ENCODE data around the gene GOLGA6L10.
"Not testable (repeated sequence)": the region's sequence is repeated elsewhere in the genome, so short reads cannot be mapped to it uniquely, and the experiment has no call there.

Gene GOLGA6L10

GRCh38 chr15:82326896-82327295 lies 22.4 kb downstream of the GOLGA6L10 start:
- in situ Hi-C loops (cut with HindIII; ENCODE audit: low pct_ligation_motif_present, low pct_unique_long_range_greater_than_20kb, low sequenced_read_pairs); DNase-seq: not testable (repeated sequence)

DNA sequence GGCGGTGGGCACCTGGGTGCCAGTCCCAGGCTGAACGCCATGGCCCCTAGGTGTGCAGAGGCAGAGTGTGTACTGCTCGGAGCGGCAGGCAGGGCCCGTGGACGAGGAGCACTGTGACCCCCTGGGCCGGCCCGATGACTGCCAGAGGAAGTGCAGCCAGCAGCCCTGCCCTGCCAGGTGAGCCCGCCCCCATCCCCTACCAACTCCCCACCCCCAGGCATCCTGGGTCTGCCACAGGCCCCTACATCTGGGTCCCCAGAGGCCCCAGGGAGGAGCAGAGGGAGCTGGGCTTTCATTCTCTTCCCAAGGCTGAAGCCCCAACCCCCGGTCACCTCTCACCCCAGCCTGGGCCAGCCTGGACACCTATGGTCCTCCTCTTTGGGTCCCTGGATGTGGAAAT lies 23.6 kb downstream of the GOLGA6L10 start:
- DNase-seq; in situ Hi-C loops (cut with HindIII; ENCODE audit: low pct_ligation_motif_present, low pct_unique_long_range_greater_than_20kb, low sequenced_read_pairs): not testable (repeated sequence)

- DNase-seq; in situ Hi-C loops (cut with HindIII; ENCODE audit: low pct_ligation_motif_present, low pct_unique_long_range_greater_than_20kb, low sequenced_read_pairs): not testable (repeated sequence)
Observed at GRCh38 chr15:82324831-82325230, 24.4 kb downstream of the GOLGA6L10 start.

DNA sequence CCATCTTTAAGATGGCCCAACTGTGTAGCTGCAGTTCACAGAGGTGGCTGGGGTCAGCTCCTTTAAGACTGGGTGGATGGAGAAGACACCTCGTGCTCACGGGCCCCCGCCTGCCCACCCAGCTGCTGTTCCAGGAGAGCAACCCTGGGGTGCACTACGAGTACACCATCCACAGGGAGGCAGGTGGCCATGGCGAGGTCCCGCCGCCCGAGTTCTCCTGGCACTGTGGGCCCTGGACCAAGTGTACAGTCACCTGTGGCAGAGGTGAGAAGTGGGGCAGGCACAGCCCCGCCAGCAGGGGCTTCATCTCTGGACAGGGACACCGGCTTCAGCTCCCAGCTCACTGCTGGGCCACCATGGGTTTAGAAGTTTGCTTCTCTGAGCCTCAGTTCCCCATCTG lies 26.8 kb downstream of the GOLGA6L10 start:
- in situ Hi-C loops (cut with HindIII; ENCODE audit: low pct_ligation_motif_present, low pct_unique_long_range_greater_than_20kb, low sequenced_read_pairs); DNase-seq: not testable (repeated sequence)

- in situ Hi-C loops (cut with HindIII; ENCODE audit: low pct_ligation_motif_present, low pct_unique_long_range_greater_than_20kb, low sequenced_read_pairs); DNase-seq: not testable (repeated sequence)
Observed at GRCh38 chr15:82320861-82321260, 28.4 kb downstream of the GOLGA6L10 start.

- DNase-seq; in situ Hi-C loops (cut with HindIII; ENCODE audit: low pct_ligation_motif_present, low pct_unique_long_range_greater_than_20kb, low sequenced_read_pairs): not testable (repeated sequence)
Observed at GRCh38 chr15:82319522-82320278, 29.6 kb downstream of the GOLGA6L10 start.

GRCh38 chr15:82318281-82318680 lies 31.0 kb downstream of the GOLGA6L10 start:
- in situ Hi-C loops (cut with HindIII; ENCODE audit: low pct_ligation_motif_present, low pct_unique_long_range_greater_than_20kb, low sequenced_read_pairs); DNase-seq: not testable (repeated sequence)

- in situ Hi-C loops (cut with HindIII; ENCODE audit: low pct_ligation_motif_present, low pct_unique_long_range_greater_than_20kb, low sequenced_read_pairs); DNase-seq: not testable (repeated sequence)
Observed at GRCh38 chr15:82317516-82317915, 31.8 kb downstream of the GOLGA6L10 start.

DNA sequence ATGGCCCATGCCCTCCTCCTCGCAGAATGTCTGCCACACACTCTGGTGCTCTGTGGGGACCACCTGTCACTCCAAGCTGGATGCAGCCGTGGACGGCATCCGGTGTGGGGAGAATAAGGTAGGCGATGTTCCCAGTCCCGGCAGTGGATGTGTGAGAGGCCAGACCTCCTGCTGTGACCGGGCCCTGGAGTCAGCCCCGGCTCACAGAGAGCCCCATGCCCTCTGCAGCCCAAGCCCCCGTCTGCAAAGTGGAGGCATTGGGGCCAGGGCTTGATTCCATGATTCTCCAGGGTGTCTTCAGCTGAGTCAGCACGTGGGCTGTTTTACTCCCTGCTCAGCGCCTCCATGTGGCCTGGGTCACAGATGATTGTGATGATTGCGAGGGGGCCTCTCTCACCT lies 32.2 kb downstream of the GOLGA6L10 start:
- in situ Hi-C loops (cut with HindIII; ENCODE audit: low pct_ligation_motif_present, low pct_unique_long_range_greater_than_20kb, low sequenced_read_pairs) = no loop called here
- no peak for DNase-seq

DNA sequence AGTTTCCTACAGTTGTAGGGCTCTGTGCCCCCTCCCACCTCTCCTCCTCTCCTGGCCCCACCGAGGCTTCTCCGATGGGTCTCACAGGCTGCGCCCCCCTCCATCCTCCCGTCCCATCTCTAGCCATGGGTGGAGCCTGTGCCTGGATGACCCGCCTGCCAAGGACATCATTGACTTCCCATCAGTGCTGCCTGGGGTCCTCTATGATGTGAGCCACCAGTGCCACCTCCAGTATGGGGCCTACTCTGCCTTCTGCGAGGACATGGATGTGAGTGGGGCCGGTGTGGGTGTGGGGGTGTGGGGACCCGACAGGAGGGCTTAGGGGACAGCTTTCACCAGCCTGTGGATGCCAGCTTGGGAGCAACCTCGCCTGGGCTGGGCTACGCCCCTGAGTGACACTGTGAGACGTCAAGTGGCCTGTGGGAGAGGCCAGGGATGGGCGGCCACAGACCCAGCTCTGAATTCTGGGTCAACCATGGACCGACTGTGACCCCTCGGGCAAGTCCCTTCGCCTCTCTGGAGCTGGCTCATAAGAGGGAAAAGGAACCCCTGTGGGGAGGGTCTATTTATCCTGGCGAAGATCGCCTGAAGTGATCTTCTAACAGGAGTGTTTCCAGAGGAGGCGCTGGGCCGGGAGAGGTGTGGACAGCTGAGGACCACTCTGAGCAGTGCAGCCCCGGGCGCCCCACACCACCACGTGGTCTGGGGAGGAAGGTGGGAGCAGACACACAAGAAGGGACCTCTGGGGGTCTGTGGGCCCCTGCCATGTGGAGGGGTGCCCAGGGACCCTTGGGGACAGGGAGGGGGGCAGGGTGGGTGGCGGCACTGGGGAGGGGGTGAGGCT lies 32.8 kb downstream of the GOLGA6L10 start:
- DNase-seq; in situ Hi-C loops (cut with HindIII; ENCODE audit: low pct_ligation_motif_present, low pct_unique_long_range_greater_than_20kb, low sequenced_read_pairs): not testable (repeated sequence)

GRCh38 chr15:82315519-82316246 lies 33.6 kb downstream of the GOLGA6L10 start:
- no peak for DNase-seq
- in situ Hi-C loops (cut with HindIII; ENCODE audit: low pct_ligation_motif_present, low pct_unique_long_range_greater_than_20kb, low sequenced_read_pairs) = no loop called here

DNA sequence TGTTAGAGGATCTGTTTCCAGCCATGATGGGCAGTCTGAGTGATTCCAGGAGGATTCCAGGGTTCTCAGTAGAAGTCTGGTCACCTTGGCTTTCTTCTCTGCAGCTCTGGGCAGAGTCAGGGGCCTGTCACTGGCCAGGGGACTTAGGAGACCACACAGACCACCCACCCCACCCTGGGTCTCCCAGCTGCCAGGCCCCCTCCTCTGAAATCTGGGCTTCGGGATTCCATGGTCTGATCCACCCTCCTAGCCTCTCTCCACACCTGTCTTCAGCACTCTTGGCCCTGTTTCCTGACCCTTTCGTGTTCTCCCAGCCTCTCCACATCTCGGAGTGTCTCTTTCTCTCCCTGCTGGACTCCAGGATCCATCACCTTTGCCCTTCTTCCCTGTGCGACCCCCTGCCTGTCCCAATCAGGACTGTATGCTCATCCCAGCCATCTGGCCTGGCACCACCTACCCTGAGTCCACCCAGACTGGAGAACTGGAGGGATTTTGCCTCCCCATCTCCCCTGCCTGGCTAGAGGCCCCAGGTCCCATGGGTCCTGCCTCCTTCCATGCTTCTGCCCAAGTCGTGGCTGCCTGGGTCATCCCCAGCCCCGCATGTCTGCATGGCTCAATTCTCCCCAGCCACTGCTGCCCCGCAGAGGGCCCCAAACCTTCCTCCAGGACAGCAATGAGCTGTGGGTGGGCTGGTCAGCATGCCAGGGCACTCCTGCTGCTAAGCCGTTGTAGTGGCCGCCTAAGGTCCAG lies 34.3 kb downstream of the GOLGA6L10 start:
- no peak for DNase-seq
- in situ Hi-C loops (cut with HindIII; ENCODE audit: low pct_ligation_motif_present, low pct_unique_long_range_greater_than_20kb, low sequenced_read_pairs) = no loop called here

DNA sequence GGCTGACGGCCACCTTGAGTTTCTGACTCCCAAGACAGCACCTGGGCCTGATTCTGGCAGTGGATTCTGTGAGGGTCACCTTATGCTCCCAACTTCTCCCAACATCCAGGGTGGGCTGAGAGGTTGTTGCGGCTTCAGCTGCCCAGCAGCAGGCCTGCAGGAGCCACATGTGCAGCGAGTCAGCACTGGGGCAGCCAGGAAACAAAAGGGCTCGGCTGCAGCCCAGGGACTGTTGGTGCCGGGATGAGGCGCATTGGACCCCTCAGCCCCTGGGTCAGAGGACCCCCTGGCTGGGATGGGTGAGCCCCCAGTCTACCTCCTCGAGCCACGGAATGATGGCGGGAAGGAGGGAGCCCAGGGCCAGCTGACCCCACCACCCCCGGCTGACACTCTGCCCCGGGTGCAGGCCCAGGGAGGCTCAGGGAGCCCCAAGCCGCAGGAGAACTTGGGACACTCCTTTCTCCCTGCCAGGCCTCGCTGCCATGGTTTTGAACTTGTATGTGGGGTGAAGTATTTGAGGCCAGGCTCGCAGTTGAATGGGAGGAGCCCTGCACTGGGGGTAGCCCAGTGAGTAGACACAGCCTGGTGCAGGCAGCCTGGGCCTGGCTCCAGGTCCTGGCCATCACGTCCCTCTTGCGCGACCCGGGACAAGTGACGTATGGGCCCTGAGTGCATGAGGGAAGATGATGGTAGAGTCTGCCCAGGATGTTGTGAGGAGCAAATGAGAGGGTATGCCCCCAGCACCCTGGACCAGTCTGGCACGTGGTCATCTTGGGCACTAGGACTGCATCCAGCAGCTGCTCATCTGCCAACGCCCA lies 35.1 kb downstream of the GOLGA6L10 start:
- DNase-seq; in situ Hi-C loops (cut with HindIII; ENCODE audit: low pct_ligation_motif_present, low pct_unique_long_range_greater_than_20kb, low sequenced_read_pairs): not testable (repeated sequence)

GRCh38 chr15:82313446-82313845 lies 35.8 kb downstream of the GOLGA6L10 start:
- in situ Hi-C loops (cut with HindIII; ENCODE audit: low pct_ligation_motif_present, low pct_unique_long_range_greater_than_20kb, low sequenced_read_pairs) = no loop called here

GRCh38 chr15:82312586-82313349 lies 36.5 kb downstream of the GOLGA6L10 start:
- DNase-seq = no peak
- in situ Hi-C loops (cut with HindIII; ENCODE audit: low pct_ligation_motif_present, low pct_unique_long_range_greater_than_20kb, low sequenced_read_pairs) = no loop called here

More at GRCh38 chr15:82313446-82313845, 35.8 kb downstream of the GOLGA6L10 start:
- no peak for DNase-seq

- in situ Hi-C loops (cut with HindIII; ENCODE audit: low pct_ligation_motif_present, low pct_unique_long_range_greater_than_20kb, low sequenced_read_pairs); DNase-seq: not testable (repeated sequence)
Observed at GRCh38 chr15:82311321-82311720, 38.0 kb downstream of the GOLGA6L10 start.

DNA sequence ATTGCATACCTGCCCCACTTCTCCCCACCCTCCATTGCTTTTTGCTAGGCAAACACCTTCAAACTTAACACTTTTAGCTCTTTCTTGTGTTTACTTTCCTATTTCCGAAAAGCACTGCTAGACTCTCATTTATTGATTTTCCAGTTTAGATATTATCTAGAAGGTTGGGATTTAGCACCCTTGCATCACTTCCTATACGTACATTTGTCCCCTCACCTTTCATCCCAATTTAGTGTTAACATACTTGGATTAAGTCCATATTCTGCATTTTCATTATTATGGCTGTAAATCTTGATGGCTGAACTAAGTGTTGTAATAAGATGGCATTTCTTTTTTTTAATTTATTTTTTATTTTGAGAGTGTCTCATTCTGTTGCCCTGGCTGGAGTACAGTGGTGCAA lies 39.5 kb downstream of the GOLGA6L10 start:
- in situ Hi-C loops (cut with HindIII; ENCODE audit: low pct_ligation_motif_present, low pct_unique_long_range_greater_than_20kb, low sequenced_read_pairs) = no loop called here

More for the DNA sequence above, 39.5 kb downstream of the GOLGA6L10 start:
- no peak for DNase-seq

All from ACHN (cell line).